ENCODE measurements around the gene CFDP1.

The CFDP1 gene

DNA sequence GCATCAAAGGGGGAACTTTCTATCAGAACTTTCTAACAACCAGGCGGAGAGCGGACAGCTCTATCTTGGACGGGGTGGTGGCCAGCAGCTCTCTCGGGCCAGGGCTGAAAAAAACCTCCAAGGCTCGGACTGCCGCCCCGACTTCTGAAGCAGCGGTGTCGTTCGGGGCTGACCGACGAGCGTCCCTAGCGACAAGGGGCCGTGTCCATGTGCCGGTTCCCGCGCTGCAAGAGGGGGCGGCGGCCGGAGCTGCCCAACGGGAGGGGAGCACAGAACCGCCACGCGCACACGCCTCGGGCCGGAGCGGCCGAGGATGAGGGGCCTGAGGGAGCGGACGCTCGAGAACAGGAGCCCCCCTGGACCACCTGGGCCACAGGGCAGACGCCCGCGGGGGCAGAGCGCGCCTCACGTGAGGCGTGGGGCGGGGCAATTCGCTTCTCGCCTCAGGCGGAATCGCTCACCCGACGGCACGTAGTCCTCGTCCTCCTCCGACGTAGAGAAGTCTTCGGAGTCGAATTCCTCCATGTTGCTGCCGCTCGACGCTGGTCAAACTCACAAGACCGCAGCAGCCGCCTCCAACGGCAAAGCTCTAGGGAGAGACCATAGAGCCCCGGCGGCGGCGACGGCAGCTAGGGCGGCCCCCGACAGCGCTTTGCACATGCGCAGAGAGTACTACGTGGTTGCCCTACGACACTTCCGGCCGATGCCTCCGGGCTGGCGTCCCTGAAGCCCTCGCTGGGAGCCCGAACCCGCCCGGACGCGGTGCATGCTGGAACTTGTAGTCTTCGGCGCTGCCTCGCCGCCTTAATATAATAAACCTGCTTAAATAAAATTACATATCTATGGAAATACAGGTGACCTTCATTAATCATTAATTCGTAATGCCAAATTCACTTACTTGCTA, at the start of gene CFDP1:
TSS of gene CFDP1 (minus strand) at position 676 of the 904 bp plus-strand sequence. CDS start at position 525, 151 bp downstream.
- intact Hi-C loops (cut with DNase I) = loop anchor here (10.0 kb wide), 1 partner anchor 192 kb away; the partner anchor contains the start of gene ADAT1
- DNase-seq = peak; percentile 91 to 99 (median 97)

DNA sequence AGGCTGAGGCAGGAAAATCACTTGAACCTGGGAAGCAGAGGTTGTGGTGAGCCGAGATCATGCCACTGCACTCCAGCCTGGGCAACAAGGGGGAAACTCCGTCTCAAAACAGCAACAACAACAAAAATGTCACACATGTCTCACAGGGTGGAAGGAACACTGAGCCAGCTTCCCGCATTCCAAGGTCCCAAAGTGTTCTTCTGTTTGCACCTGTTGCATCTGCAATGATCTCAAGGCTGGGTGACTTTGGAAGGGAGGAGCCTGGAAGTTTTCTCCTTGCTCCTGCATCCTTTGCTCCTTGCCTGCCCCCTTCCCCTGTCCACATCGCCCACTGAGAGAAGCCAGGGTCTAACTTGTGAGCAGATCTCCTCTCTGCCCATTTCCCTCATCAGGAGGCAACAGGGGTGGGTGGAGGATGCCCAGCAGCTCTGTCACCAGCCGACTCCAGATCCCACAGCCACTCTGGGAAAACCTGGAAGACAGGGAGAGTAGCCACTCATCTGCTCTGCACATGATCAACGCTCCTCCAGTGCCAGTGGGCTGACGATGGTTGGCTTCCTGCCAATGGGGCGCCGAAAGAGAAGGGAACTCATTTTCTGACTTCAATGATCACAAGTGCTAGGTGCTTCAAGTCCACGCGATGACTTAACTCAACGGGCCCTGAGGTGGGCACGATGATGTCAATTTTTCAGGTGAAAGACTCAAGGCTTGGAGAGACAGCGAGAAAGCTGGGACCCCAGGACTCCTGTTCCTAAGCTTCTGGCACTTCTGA, 49.3 kb upstream of the CFDP1 start:
- DNase-seq = peak in 1 of 42 donors; percentile 35
- intact Hi-C loops (cut with DNase I) = no loop called here

DNA sequence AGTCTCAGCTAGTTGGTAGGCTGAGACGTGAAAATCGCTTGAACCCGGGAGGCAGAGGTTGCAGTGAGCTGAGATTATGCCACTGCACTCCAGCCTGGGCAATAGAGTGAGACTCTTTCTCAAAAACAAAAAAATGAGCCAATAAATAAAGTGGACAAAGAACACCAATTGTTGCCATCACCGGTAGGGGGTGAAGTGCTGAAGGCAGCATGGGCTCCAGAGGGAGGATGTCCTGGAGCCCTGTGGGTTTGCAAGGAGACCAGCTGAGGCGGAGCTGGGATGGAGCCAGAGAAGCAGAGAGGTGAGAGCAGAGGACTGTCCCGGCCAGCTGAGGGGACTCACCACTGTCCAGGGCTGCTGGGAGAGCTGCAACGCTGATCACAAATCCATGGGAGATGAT, 48.2 kb upstream of the CFDP1 start:
- intact Hi-C loops (cut with DNase I) = no loop called here
- DNase-seq = no peak

DNA sequence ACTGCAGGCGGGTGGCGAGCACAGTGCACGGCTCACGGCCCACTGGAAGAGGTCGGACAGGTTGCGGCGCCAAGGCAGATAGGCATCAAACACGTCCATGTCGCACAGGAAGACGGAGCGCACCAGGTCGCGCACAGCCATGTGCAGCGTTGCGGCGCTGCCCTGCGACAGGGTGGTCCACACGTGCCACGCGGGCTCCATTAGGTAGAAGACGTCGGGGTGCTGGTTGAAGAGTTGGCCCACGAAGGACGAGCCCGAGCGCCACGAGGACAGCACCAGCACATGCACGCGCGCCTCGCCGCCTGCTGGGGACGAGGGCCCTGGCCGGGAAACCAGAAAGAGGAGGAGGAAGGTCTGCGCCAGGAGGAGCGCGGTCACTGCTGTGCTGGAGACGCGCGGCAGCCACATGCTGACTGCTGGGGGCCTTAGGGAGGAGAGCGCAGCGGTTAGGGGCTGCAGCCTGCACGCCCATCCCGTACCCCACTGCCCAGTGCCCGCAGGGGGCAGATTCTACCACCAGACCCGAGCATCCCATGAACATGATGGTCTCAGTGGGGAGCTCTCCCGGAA, 46.2 kb upstream of the CFDP1 start:
- intact Hi-C loops (cut with DNase I) = loop anchor here (10.0 kb wide), 1 partner anchor 75 kb away; the partner anchor contains the start of gene TMEM231
- no peak for DNase-seq

DNA sequence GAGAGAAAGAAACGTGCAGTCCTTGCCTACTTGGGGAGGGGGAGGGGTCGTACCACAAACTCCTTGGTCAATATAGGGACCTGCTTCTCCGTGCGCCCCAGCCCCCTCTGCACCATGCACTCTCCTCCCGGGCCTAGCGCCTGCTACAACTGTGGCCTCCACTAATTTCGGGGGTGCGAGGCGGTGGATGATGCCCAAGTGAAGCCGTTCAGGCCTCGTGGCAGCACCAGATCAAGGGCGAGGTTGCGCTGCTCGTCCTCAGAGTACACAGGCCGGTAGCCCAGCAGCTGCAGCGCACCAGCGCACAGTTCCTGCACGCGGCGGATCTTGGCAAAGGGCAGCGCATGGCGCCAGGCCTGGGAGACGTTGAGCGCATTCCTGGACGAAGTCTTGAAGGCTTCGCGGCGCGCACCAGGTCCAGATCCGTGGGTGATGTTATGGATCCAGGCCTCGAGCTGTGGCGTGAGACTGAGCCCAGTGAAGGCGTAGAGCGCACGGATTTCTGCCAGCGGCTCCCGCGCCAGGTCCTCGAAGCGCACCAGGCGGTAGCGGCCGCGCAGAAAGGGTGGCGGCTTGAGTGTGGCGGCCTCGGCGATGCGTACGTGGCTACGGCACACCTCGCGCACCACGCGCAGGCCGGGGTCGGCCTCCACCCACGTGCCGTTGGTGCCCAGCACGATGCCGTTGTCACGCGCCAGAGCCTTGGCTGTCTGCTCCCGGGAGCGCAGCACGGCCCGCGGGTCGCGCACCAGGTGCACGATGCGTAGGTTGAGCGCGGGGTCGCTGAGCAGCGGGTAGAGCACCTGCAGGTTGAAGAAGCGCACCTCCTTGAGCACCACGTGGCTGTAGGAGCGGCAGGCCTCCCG, 45.4 kb upstream of the CFDP1 start:
- intact Hi-C loops (cut with DNase I) = loop anchor here (10.0 kb wide), 1 partner anchor 76 kb away; the partner anchor contains the start of gene TMEM231

DNA sequence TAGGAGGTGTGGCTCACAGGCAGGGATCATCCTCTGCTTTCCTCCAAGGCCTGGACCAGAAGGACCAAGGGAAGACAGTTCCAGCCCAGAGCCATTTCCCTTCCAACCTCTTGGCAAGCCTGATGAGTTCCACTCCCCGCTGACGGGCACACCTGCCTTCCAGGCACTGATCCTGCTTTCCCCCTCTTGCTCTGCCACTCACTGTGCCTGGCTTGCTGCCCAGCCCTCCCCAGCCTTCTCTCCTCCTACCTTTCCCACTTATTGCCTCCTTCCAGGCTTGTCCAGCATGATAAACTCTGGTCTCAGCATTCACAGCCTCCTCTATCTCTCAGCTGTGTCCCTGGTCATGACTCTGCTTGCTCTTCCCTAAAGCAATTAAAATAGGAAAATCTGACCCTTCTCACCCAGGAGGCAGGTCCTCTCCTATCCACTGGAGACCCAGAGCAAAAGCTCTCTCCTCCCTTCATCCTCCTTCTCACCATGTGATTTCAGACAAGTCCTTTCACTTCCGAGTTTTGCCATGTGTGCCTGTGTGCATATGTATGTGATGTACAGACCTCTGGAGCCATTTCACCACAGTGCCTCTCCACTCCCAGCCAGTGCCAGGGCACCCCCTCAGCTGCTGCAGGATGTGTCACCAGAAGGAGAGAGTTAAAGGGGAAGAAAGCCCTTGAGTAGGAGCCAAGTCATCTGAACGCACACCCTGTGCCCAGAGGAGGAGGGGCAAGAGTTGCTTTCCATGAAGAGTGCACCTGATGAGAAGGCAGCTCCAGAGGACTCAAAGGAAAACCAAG, 44.6 kb upstream of the CFDP1 start:
- intact Hi-C loops (cut with DNase I) = loop anchor here (10.0 kb wide), 1 partner anchor 77 kb away; the partner anchor contains the start of gene TMEM231
- peak in 4 of 42 donors; percentile 20 to 41 (median 32) for DNase-seq

More for the DNA sequence above, 45.4 kb upstream of the CFDP1 start:
- no peak for DNase-seq

DNA sequence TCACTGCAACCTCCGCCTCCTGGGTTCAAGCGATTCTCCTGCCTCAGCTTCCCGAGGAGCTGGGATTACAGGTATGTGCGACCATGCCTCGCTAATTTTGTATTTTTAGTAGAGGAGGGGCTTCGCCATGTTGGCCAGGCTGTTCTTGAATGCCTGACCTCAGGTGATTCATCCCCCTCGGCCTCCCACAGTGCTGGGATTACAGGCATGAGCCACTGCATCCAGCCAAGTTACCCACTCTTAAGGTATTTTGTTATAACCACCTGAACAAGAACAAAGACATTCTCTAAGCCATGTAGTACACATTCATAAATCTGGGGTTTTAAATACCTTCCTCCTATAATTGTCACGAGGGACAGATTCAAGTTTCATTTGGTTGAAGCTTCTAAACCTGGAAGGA, 43.5 kb upstream of the CFDP1 start:
- intact Hi-C loops (cut with DNase I) = loop anchor here (10.0 kb wide), 1 partner anchor 78 kb away; the partner anchor contains the start of gene TMEM231

DNA sequence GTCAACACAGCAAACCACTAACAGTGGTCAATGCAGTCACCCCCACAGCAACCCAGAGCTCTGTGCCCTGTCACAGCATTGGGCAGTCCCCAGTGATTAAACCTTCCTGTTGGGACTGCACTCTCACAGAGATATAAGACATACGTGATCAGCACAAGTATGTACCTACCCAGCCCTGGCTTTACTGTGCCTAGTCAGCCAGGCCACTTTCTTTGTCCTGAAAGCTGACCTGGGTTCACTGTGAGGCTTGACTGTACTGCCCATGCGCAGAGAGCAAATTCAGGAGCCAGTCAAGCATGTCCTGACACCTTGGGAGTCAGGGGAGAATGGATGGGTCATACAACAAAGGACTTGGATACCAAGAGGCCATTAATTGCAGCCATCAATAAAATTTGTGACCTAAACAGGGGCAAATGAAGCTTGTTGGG, 42.1 kb upstream of the CFDP1 start:
- intact Hi-C loops (cut with DNase I) = loop anchor here (10.0 kb wide), 1 partner anchor 79 kb away; the partner anchor contains the start of gene TMEM231
- no peak for DNase-seq

More for the DNA sequence above, 43.5 kb upstream of the CFDP1 start:
- DNase-seq = no peak

DNA sequence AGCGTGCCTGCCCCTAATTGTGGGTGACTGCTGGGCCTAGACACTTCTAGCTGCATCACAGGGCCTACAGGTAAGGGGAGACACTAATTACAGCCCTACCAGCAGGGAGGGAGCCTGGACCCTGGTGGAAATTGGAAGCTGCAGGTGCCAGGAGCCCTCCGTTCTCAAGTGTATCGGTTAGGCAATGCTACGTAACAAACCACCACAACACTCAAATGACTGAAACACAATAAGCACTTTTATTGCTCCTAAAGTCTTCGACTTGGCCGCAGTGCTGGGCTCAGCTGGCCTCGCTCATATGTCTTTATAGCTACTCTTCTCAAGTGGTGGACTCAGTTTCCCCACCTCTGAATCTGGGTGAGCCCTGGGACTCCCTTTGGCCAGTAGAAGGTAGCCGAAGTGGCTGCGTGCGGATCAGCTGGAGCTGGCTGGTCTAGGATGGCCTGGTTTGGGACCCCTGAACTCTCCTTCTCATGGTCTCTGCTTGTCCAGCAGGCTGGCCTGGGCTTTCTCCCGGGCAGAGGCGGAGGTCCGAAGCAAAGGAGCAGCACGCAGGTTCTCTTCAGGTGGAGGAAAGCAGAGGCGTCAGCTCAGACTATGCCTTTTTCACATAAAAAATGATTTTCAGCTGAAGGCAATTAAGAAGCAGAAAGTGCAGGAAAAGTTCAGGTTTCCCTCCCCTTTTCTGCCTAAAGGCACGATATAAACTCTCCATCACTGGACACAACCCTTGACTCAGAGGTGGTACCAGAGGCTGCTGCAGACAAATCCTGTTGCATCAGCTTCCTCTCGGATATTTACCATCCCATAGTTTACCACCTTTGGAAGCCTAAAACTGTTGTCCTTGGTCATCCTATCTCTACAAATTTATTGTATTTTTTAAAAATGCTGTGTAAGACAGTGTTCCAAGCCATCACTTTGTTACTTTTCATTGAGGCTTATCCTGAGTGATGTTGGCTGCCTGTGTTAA, 39.9 kb upstream of the CFDP1 start:
- DNase-seq = no peak
- intact Hi-C loops (cut with DNase I) = loop anchor here (10.0 kb wide), 1 partner anchor 82 kb away; the partner anchor contains the start of gene TMEM231

DNA sequence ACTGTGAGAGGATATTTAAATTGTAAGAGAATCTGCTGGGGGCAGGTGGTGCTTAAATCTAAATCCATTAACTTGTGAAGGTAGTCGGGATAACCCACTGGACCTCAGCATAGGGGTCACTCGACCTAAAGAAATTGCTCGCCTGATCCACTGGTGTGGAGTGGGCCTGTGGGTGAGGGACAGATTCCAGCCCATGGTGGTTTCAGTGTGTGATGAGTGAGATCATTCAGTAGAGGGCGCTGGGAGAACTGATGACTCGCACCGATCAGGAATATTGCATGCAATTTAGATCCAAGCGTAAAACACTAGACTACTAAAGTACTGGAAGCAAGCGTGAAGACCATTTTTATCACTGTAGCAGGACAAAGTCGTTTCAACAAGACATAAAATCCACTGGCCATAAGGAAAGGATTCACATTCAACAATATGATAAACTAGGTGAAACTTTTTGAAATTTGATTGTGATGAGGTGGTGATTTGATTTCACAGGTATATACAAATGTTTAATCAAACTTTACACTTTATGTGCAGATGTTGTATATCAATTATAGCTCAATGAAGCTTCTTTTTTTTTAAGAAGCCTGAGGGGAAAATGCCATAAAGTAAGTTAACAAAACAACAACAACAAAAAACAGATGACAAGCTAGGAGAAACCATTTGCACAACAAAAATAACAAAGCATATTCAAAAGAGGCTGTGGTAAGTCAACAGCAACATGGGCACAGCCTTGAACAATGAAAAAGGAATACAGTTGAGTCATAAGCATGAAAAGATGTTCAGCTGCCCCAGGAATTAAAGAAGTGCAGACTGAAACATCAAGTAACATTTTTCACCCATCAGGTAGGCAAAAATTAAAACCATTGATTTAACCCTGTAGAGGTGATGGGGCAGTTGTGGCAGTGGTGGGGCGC, 38.7 kb upstream of the CFDP1 start:
- intact Hi-C loops (cut with DNase I) = loop anchor here (10.0 kb wide), 1 partner anchor 83 kb away; the partner anchor contains the start of gene TMEM231
- peak; percentile 39 to 90 (median 72) for DNase-seq

DNA sequence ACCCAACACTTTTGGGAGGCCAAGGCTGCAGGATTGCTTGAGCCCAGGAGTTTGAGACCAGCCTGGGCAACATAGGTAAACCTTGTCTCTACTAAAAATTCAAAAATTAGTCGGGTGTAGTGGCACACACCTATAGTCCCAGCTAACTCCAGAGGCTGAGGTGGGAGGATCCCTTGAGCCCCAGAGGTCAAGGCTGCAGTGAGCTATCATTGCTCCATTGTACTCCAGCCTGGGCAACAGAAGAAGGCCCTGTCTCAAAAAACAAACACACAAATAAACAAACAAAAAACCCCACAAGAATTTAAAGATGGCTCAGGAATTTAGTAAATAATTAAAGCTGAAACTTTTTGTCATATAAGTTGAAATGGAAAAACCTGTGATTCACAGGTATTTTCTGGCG, 33.5 kb upstream of the CFDP1 start:
- intact Hi-C loops (cut with DNase I) = loop anchor here (10.0 kb wide), 2 partner anchors 158 to 298 kb away; partner anchors contain the start of gene ADAT1
- peak in 1 of 42 donors; percentile 24 for DNase-seq

DNA sequence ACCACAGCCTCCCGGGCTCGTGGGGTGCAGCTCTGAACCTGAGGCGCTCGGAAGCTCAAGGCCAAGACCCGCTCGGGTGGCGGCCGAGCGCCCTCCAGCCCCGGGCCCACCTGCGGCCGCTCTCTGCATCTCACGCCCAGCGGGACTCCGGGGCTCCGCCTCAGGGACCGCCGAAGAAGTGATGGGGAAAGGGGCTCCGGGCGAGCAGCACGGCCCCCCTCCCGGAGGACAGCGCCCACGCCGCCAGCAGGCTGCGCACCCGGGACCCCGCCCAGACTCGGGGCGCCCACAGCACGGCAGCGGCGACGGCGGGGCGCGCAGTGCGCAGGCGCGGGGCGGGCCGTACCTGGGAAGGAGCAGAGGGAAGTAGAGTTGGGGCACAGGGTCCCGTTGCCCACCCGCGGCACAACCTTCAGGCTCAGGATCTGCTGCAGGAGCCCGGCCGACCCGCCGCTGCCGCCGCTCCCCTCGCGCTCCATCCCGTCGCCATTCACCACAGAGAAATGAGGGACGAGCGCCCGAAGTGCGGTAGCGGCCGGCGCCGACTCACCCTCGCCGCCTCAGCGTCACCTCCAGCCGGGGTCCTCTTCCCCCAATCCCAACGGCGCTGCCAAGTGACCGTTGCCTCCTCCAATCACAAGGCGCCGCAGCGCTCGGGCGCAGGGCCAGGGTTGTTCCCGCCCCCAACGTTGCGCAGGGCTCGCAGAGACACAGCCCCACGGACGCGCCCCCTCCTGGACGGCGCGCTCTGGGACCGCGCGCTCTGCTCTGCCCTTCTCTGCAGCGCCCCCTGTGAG, 31.0 kb upstream of the CFDP1 start, which contains the start of gene TMEM170A:
TSS of gene TMEM170A (minus strand) at position 568 of the 797 bp plus-strand sequence. CDS start at position 479, 89 bp downstream.
- intact Hi-C loops (cut with DNase I) = loop anchor here (10.0 kb wide), 2 partner anchors 160 to 300 kb away; partner anchors contain the start of gene ADAT1
- peak; percentile 97 to 100 (median 99) for DNase-seq

DNA sequence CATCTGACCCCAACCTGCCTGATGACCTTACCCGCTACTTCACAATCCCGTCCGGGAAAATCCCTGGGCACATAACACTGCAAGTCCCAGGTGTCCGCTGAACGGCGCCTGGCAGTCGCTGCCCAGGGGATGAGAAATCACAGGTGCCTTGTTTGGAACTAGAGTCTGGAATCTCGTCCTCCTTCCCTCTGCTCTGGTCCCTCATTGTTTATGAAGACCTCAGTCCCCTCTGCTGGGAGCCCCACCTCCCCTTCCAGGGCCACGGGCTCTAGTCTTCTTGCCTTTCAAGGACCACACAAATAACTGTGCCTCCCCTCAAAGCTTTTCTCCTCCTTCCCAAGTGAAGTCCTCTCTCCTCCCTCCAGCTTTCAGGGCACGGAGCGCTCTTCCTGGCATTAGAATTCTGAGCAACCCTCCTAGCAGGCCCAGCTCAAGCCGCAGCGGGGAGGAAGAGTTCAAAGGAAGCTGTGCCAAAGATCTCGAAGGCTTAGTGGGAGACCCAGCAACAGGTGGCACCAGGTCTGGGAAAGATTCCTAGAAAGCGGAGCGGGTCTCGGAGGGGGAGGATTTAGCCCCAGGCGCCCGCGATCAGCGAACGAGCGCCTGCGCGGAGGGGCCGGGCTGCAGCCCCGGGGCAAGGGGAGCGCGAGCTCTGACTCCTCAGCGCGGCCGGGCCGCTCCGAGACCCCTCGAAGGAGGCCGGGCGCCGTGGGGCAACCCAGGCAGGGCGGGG, 30.3 kb upstream of the CFDP1 start:
- intact Hi-C loops (cut with DNase I) = loop anchor here (10.0 kb wide), 2 partner anchors 161 to 301 kb away; partner anchors contain the start of gene ADAT1
- peak in 39 of 42 donors; percentile 5 to 72 (median 42) for DNase-seq

Measured in head of caudate nucleus (tissue), 42 donors.